ENCODE results near the gene MNAT1.

MNAT1 gene

GRCh38 chr14:60744566-60744965 lies 10.0 kb downstream of the MNAT1 start:
- Histone ChIP-seq H3K27ac (ENCODE audit: low read length) (no peak overlapping the region), H3K27me3 (ENCODE audit: insufficient read depth, low read length) (no peaks in the 10 kb centered on the region), H3K4me1 (ENCODE audit: insufficient read depth, low read length) (no peaks in the 10 kb centered on the region; the same call in 1 of the 2 replicates), H3K4me3 (ENCODE audit: low read length) (no peak overlapping the region), H3K36me3 (ENCODE audit: insufficient read depth, low read depth, low read length) (no peaks in the 10 kb centered on the region), H3K9me3 (ENCODE audit: insufficient read depth, low read depth, low read length) (no peaks in the 10 kb centered on the region), H3K9ac (ENCODE audit: low read depth, low read length) (no peak overlapping the region)

GRCh38 chr14:60753264-60754119 lies 18.9 kb downstream of the MNAT1 start:
- H3K27ac ChIP-seq (ENCODE audit: low read length), result no peak overlapping the region
- H3K9ac ChIP-seq (ENCODE audit: low read depth, low read length), result no peak overlapping the region
- H3K36me3 ChIP-seq (ENCODE audit: insufficient read depth, low read depth, low read length), result no peaks in the 10 kb centered on the region
- peaks cover 14% of the 10 kb centered on the region for H3K4me1 ChIP-seq (ENCODE audit: insufficient read depth, low read length)
- H3K9me3 ChIP-seq (ENCODE audit: insufficient read depth, low read depth, low read length), result no peaks in the 10 kb centered on the region
- no peaks in the 10 kb centered on the region for H3K27me3 ChIP-seq (ENCODE audit: insufficient read depth, low read length)
- no peak overlapping the region for H3K4me3 ChIP-seq (ENCODE audit: low read length)

- Histone ChIP-seq H3K4me3 (ENCODE audit: low read length) (no peak overlapping the region), H3K27me3 (ENCODE audit: insufficient read depth, low read length) (no peaks in the 10 kb centered on the region), H3K9ac (ENCODE audit: low read depth, low read length) (no peak overlapping the region), H3K9me3 (ENCODE audit: insufficient read depth, low read depth, low read length) (no peaks in the 10 kb centered on the region), H3K36me3 (ENCODE audit: insufficient read depth, low read depth, low read length) (no peaks in the 10 kb centered on the region), H3K4me1 (ENCODE audit: insufficient read depth, low read length) (peaks cover 44% of the 10 kb centered on the region), H3K27ac (ENCODE audit: low read length) (no peak overlapping the region)
Measured at GRCh38 chr14:60756847-60757246, 22.3 kb downstream of the MNAT1 start.

GRCh38 chr14:60757567-60758002 lies 23.0 kb downstream of the MNAT1 start:
- Histone ChIP-seq H3K9ac (ENCODE audit: low read depth, low read length) (no peak overlapping the region), H3K9me3 (ENCODE audit: insufficient read depth, low read depth, low read length) (no peaks in the 10 kb centered on the region)

GRCh38 chr14:60758885-60759284 lies 24.3 kb downstream of the MNAT1 start:
- Histone ChIP-seq H3K4me1 (ENCODE audit: insufficient read depth, low read length) (peaks cover 45% of the 10 kb centered on the region), H3K27me3 (ENCODE audit: insufficient read depth, low read length) (no peaks in the 10 kb centered on the region), H3K4me3 (ENCODE audit: low read length) (no peak overlapping the region; the same call in 1 of the 2 replicates), H3K9me3 (ENCODE audit: insufficient read depth, low read depth, low read length) (no peaks in the 10 kb centered on the region), H3K27ac (ENCODE audit: low read length) (peak overlapping the region; percentile 13), H3K9ac (ENCODE audit: low read depth, low read length) (peak overlapping the region; percentile 38; the same call in 1 of the 2 replicates), H3K36me3 (ENCODE audit: insufficient read depth, low read depth, low read length) (no peaks in the 10 kb centered on the region)

More at GRCh38 chr14:60757567-60758002, 23.0 kb downstream of the MNAT1 start:
- Histone ChIP-seq H3K4me3 (ENCODE audit: low read length) (no peak overlapping the region), H3K27ac (ENCODE audit: low read length) (no peak overlapping the region), H3K4me1 (ENCODE audit: insufficient read depth, low read length) (peaks cover 45% of the 10 kb centered on the region), H3K27me3 (ENCODE audit: insufficient read depth, low read length) (no peaks in the 10 kb centered on the region), H3K36me3 (ENCODE audit: insufficient read depth, low read depth, low read length) (no peaks in the 10 kb centered on the region)

GRCh38 chr14:60760209-60760608 lies 25.6 kb downstream of the MNAT1 start:
- Histone ChIP-seq H3K27me3 (ENCODE audit: insufficient read depth, low read length) (no peaks in the 10 kb centered on the region), H3K4me1 (ENCODE audit: insufficient read depth, low read length) (peaks cover 45% of the 10 kb centered on the region), H3K27ac (ENCODE audit: low read length) (no peak overlapping the region), H3K36me3 (ENCODE audit: insufficient read depth, low read depth, low read length) (no peaks in the 10 kb centered on the region), H3K9me3 (ENCODE audit: insufficient read depth, low read depth, low read length) (no peaks in the 10 kb centered on the region), H3K9ac (ENCODE audit: low read depth, low read length) (peak overlapping the region; percentile 54; the same call in 1 of the 2 replicates), H3K4me3 (ENCODE audit: low read length) (peak overlapping the region; percentile 36; the same call in 1 of the 2 replicates)

- Histone ChIP-seq H3K36me3 (ENCODE audit: insufficient read depth, low read depth, low read length) (no peaks in the 10 kb centered on the region), H3K27me3 (ENCODE audit: insufficient read depth, low read length) (no peaks in the 10 kb centered on the region), H3K27ac (ENCODE audit: low read length) (peak overlapping the region; percentile 65), H3K4me1 (ENCODE audit: insufficient read depth, low read length) (peaks cover 45% of the 10 kb centered on the region), H3K9ac (ENCODE audit: low read depth, low read length) (peak overlapping the region; percentile 54; the same call in 1 of the 2 replicates), H3K4me3 (ENCODE audit: low read length) (peak overlapping the region; percentile 36; the same call in 1 of the 2 replicates), H3K9me3 (ENCODE audit: insufficient read depth, low read depth, low read length) (no peaks in the 10 kb centered on the region)
Measured at GRCh38 chr14:60760644-60761364, 26.2 kb downstream of the MNAT1 start.

- Histone ChIP-seq H3K36me3 (ENCODE audit: insufficient read depth, low read depth, low read length) (no peaks in the 10 kb centered on the region), H3K27ac (ENCODE audit: low read length) (no peak overlapping the region), H3K9ac (ENCODE audit: low read depth, low read length) (no peak overlapping the region), H3K27me3 (ENCODE audit: insufficient read depth, low read length) (no peaks in the 10 kb centered on the region), H3K4me1 (ENCODE audit: insufficient read depth, low read length) (no peaks in the 10 kb centered on the region), H3K4me3 (ENCODE audit: low read length) (no peak overlapping the region), H3K9me3 (ENCODE audit: insufficient read depth, low read depth, low read length) (no peaks in the 10 kb centered on the region)
Measured at GRCh38 chr14:60768602-60769001, 34.0 kb downstream of the MNAT1 start.

- H3K27me3 ChIP-seq (ENCODE audit: insufficient read depth, low read length), result no peaks in the 10 kb centered on the region
- H3K9me3 ChIP-seq (ENCODE audit: insufficient read depth, low read depth, low read length), result no peaks in the 10 kb centered on the region
- H3K36me3 ChIP-seq (ENCODE audit: insufficient read depth, low read depth, low read length), result no peaks in the 10 kb centered on the region
Measured at GRCh38 chr14:60771117-60771516, 36.6 kb downstream of the MNAT1 start.

GRCh38 chr14:60773558-60773957 lies 39.0 kb downstream of the MNAT1 start:
- Histone ChIP-seq H3K36me3 (ENCODE audit: insufficient read depth, low read depth, low read length) (no peaks in the 10 kb centered on the region), H3K27ac (ENCODE audit: low read length) (no peak overlapping the region), H3K4me1 (ENCODE audit: insufficient read depth, low read length) (no peaks in the 10 kb centered on the region), H3K9ac (ENCODE audit: low read depth, low read length) (no peak overlapping the region), H3K27me3 (ENCODE audit: insufficient read depth, low read length) (no peaks in the 10 kb centered on the region), H3K9me3 (ENCODE audit: insufficient read depth, low read depth, low read length) (no peaks in the 10 kb centered on the region), H3K4me3 (ENCODE audit: low read length) (no peak overlapping the region)

More at GRCh38 chr14:60771117-60771516, 36.6 kb downstream of the MNAT1 start:
- no peak overlapping the region for H3K4me3 ChIP-seq (ENCODE audit: low read length)
- H3K27ac ChIP-seq (ENCODE audit: low read length), result no peak overlapping the region
- no peak overlapping the region for H3K9ac ChIP-seq (ENCODE audit: low read depth, low read length)
- no peaks in the 10 kb centered on the region for H3K4me1 ChIP-seq (ENCODE audit: insufficient read depth, low read length)

GRCh38 chr14:60775296-60775695 lies 40.7 kb downstream of the MNAT1 start:
- Histone ChIP-seq H3K9me3 (ENCODE audit: insufficient read depth, low read depth, low read length) (no peaks in the 10 kb centered on the region), H3K27me3 (ENCODE audit: insufficient read depth, low read length) (no peaks in the 10 kb centered on the region), H3K4me3 (ENCODE audit: low read length) (no peak overlapping the region), H3K27ac (ENCODE audit: low read length) (no peak overlapping the region), H3K4me1 (ENCODE audit: insufficient read depth, low read length) (peaks cover 4% of the 10 kb centered on the region; the same call in 1 of the 2 replicates), H3K9ac (ENCODE audit: low read depth, low read length) (no peak overlapping the region), H3K36me3 (ENCODE audit: insufficient read depth, low read depth, low read length) (no peaks in the 10 kb centered on the region)

Measured in iPS-20b (cell line).